Activated naive CD4-positive, alpha-beta T cell treated with anti-CD3 and anti-CD28 coated beads, Interleukin-2, amount 50 U/mL, for 16 hours (primary cell): Measurements from ENCODE around the gene ZMYM2.
A peak's percentile ranks its signal among the peaks of the same experiment; 100 is the strongest.

Experiments
- DNase-seq: peaks from one replicate; pipeline ENCODE4 v3.0.0-alpha.2; 2020

The ZMYM2 gene

GRCh38 chr13:20114066-20114610 is 155.6 kb downstream of the ZMYM2 start:
- no peak for DNase-seq

GRCh38 chr13:20116213-20116612 is 157.7 kb downstream of the ZMYM2 start:
- DNase-seq = no peak

DNA sequence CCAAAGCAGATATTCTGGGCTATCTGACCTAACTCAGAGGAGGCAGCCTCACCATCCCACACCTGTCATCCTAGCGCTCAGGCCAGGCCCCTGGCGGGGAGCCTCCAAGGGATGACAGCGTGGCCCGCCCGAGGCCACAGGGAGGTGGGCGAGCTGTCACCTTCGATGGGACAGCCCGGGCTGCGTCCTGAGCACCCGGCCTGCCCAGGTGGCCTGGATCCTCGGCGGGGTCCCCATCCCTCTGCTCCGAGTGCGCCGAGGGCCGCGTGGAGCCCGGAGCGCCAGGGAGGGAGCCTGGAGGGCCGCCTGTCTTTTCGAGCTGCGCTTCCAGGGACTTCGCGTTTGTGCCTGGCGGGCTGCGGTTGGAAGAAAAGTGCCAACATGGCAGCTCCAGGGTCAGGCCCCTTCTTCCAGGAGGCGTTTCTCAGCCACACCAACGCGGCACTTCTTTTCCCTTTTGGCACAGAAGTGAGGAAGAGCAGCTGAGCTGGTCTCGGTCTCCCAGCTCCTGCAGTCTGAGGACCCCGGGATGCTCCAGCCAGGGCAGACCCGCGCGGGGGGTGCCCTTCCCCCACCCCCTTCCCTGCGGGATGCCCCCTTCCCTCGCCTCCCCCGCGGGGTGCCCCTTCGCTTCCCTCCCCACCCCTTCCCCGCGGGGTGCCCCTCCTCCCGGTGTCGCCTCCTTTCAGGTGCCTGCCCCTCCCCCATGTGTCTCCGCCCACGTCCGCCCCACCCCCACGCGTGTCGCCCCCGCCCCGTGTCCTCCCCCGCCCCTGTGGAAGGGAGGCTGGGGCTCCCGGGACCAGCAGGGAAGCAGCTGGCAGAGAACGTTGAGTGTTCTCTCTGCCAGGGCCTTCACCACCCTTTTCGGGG is 160.0 kb downstream of the ZMYM2 start:
- peak; percentile 13 for DNase-seq

- DNase-seq = no peak
These were observed 161.4 kb downstream of the ZMYM2 start for GRCh38 chr13:20119960-20120359.

GRCh38 chr13:20121159-20121525 is 162.6 kb downstream of the ZMYM2 start:
- no peak for DNase-seq

DNA sequence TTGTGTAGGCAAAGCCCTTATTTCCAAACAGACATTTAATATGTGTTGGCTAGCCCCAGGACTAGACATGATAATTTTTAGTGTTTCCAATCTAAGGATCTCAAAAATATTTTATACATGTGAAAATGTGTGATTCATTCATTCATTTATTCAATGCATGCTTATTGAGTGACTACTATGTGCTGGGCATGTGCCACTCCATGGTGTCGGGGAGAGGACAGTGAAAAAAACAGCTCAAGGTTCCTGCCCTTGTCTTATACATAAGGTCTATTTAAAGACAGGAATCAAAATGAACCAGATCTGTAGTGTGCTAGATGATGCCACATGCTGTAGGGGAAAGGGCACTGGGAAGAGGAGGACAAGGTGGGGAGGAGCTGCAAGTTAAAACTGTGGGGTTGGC is 165.8 kb downstream of the ZMYM2 start:
- no peak for DNase-seq

GRCh38 chr13:20125129-20125782 is 166.7 kb downstream of the ZMYM2 start:
- no peak for DNase-seq

GRCh38 chr13:20125783-20126165 is 167.2 kb downstream of the ZMYM2 start:
- DNase-seq = no peak

DNA sequence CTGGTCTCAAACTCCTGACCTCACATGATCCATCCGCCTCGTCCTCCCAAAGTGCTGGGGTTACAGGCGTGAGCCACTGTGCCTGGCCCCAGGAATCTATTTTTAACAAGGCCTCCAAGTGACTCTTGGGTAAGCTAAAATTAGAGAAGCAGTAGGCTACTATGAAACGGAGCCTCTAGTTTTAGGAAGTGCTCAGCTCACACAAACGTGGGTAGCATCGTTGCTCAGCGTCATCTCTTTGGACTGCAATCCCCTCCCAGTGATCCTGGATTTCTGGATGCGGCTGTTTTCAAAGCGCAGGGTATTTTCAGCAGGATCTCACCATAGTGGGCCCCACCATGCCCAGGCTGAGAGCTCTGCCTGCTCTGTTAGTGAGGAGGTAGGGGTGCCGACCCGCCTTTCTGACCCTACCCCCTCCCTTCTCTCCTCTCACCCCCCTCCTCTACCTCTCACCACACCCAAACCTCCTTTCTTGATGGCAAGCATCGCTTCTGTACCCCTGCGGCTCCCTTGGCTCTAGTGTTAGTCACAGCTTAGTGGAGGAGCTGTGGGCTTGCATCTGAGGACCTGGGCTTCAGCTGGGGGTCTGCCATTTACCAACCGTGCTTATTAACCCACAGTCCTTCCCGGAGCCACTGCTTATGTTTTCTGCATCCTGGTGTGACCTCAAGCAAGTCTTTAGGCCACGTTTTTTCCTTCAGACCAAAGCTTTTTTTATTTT is 168.2 kb downstream of the ZMYM2 start:
- no peak for DNase-seq

DNA sequence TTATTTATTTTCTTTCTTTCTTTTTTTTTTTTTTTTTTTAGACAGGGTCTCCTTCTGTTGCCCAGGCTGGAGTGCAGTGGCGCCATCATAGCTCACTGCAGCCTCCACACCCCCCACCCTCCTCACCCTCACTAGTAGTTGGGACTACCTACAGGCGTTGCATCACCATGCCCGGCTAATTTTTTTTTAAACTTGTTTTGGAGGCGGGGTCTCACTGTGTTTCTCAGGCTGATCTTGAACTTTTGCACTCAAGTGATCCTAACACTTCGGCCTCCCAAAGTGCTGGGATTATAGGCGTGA is 168.7 kb downstream of the ZMYM2 start:
- no peak for DNase-seq

- DNase-seq = peak; percentile 36
These were observed 169.3 kb downstream of the ZMYM2 start for GRCh38 chr13:20127562-20128458.

GRCh38 chr13:20128459-20128931 is 170.0 kb downstream of the ZMYM2 start:
- DNase-seq = no peak

- DNase-seq = no peak
These were observed 170.5 kb downstream of the ZMYM2 start for GRCh38 chr13:20129076-20129475.

GRCh38 chr13:20130012-20130411 is 171.5 kb downstream of the ZMYM2 start:
- DNase-seq = no peak

DNA sequence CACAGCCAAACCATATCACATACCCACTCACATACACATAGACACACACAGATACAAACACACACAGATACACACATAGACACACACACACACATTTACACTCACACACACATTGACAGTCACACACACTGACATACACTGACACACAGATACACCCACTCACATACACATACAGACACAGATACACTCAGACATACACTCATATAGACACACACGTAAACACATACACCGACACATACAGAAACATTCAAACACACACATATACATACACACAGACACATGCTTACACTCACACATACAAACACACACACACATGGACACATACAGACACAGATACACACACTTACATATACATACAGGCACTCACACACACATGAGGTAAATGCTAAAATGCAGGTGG is 172.1 kb downstream of the ZMYM2 start:
- no peak for DNase-seq

DNA sequence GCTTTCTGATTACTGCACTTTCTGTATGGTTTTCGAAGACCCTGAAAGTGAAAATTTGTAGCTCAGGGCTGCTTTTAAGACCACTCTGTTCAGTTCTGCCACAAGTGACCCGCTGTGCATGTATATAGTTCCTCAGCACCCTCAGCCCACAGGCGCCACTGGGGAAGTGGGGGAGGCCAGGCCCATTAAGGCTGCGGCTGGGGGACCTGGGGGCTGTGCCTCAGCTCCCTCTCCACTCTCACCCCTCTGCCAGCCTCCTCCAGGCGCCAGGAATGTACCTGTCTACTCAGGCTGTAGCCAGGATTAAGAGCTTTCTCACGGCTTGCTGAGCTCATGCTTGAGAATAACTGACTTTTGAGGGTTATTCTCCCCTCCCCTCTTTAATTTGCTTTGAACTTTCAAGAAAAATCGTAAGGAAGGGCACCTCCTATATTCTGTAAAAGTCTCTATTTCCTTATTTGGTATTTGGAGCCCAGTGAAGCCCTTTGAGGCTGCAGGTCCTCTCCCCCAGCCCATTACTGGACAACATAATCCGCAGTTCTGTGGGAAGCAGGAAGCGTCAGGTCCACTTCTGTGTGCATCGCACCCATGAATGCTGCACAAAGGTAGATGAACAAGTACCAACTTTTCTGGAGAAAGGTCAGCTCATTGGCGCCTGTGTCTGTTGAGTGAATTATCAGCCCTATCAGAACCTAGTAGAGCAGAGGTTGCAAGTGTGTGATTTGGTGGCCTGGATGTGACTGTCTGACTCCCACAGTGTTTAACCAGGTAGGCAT is 172.7 kb downstream of the ZMYM2 start:
- DNase-seq = no peak

- no peak for DNase-seq
These were observed 173.6 kb downstream of the ZMYM2 start for GRCh38 chr13:20132052-20132634.

GRCh38 chr13:20134732-20135131 is 176.2 kb downstream of the ZMYM2 start:
- DNase-seq = no peak

GRCh38 chr13:20136781-20137703 is 178.5 kb downstream of the ZMYM2 start:
- DNase-seq = peak; percentile 46

DNA sequence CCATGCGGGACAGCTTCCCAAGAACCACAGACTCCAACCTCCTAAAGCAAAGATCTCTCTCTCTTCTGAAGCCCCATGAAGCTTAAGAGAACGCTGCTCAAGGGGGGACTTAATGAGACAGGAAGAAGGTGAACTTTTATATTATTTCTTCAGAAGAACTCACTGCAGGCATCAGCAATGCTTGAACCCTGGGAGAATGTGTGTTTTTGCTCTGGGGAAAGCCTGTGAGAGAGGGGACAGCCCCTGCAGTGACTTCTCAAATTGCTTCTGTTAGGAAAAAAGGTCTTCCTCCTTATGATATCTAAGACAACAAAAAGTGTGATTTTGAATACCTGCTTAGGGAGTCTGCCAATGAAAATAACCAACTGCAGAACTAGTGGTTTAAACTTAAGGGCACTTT is 179.3 kb downstream of the ZMYM2 start:
- DNase-seq = no peak
